PC-3 (cell line): ENCODE data around the gene SCN9A.

Experiments used
- CTCF ChIP-seq: fragments of 300-600 bp; sonication (generic); conservative IDR thresholded peaks from 2 replicates; pipeline ENCODE4 v1.5.1; 2017; ENCODE audit warnings: antibody characterized with exemption, low read depth, mild to moderate bottlenecking, low read length
- EZH2 ChIP-seq: fragments of 300-600 bp; sonication (generic); IDR thresholded peaks from one replicate; pipeline ENCODE4 v1.6.1; 2017; ENCODE audit warnings: antibody characterized with exemption, mild to moderate bottlenecking, low read length; ENCODE audit not compliant: unreplicated experiment

GRCh38 chr2:166293984-166294383 lies 81.8 kb downstream of the SCN9A start:
- TF ChIP-seq CTCF: no peak
- no peak for TF ChIP-seq EZH2
